ENCODE measurements around the gene SHC3.

GRCh38 chr9:88974641-88975040 lies 204.0 kb downstream of the SHC3 start:
- TF ChIP-seq CTCF (IDR thresholded peaks at IDR 0.05) (no peak), POLR2AphosphoS5 (IDR thresholded peaks at IDR 0.05) (no peak), POLR2A (IDR thresholded peaks at IDR 0.05) (no peak)

Measured in upper lobe of left lung (tissue), 4 donors.